Caco-2 (cell line): Measurements from ENCODE around the gene SOX9. TPM values are rescaled to one million over a fixed set of nuclear protein-coding genes. Genes with fewer than 3 reads are reported as not detected.

Experiments used
- BruUV-seq: library from RNA; stranded (reverse); fragments of 400-500 nt; replicated peaks from 2 replicates; lab custom pipeline; 2021; lab: Mats Ljungman, UMichigan
- CTCF ChIA-PET: fragments of 300-600 bp; sonication (Branson Sonifier 250); formaldehyde crosslinking; loops from one replicate; lab custom pipeline; 2022; ENCODE audit warnings: antibody characterized with exemption; lab: Charles Lee
- POLR2A ChIA-PET: fragments of 300-600 bp; sonication (Branson Sonifier 250); formaldehyde crosslinking; loops from one replicate; lab custom pipeline; 2022; ENCODE audit warnings: antibody characterized with exemption; lab: Charles Lee
- DNase-seq, 2 experiments: peaks; one replicate each; pipeline versions ENCODE4 v3.0.0 to v3.0.0-alpha.2; 2020 to 2022
- H3K27me3 ChIP-seq: replicated peaks from 2 replicates; pipeline ENCODE4 v1.6.0; 2011; ENCODE audit warnings: low read length; ENCODE audit not compliant: control insufficient read depth, insufficient read depth
- H3K36me3 ChIP-seq: 2 replicates; pipeline ENCODE4 v1.5.1; 2011; ENCODE audit warnings: low read length; ENCODE audit not compliant: control insufficient read depth, insufficient read depth
- H3K4me1 ChIP-seq: fragments of 250-450 bp; sonication (Bioruptor Pico); 2 replicates; pipeline ENCODE4 v1.5.1; 2020; ENCODE audit warnings: mild to moderate bottlenecking
- H3K4me3 ChIP-seq: 2 replicates; pipeline ENCODE4 v1.5.1; 2011; ENCODE audit warnings: low read depth, mild to moderate bottlenecking, control low read depth, low read length
- H3K9me3 ChIP-seq: fragments of 250-450 bp; sonication (Bioruptor Pico); 2 replicates; pipeline ENCODE4 v1.5.1; 2020; ENCODE audit warnings: mild to moderate bottlenecking, moderate library complexity
- H3K27ac Mint-ChIP-seq: one replicate; pipeline ENCODE4 v1.8.0; 2022; ENCODE audit warnings: mixed read lengths; ENCODE audit not compliant: unreplicated experiment
- H3K27me3 Mint-ChIP-seq: one replicate; pipeline ENCODE4 v1.8.0; 2022; ENCODE audit warnings: mixed read lengths; ENCODE audit not compliant: insufficient read depth, unreplicated experiment
- H3K36me3 Mint-ChIP-seq: one replicate; pipeline ENCODE4 v1.8.0; 2022; ENCODE audit warnings: mild to moderate bottlenecking, mixed read lengths; ENCODE audit not compliant: insufficient read depth, unreplicated experiment
- H3K4me1 Mint-ChIP-seq: one replicate; pipeline ENCODE4 v1.8.0; 2022; ENCODE audit warnings: low read depth, mixed read lengths; ENCODE audit not compliant: unreplicated experiment
- H3K4me3 Mint-ChIP-seq: one replicate; pipeline ENCODE4 v1.8.0; 2022; ENCODE audit warnings: mild to moderate bottlenecking, moderate library complexity, mixed read lengths; ENCODE audit not compliant: unreplicated experiment
- H3K9me3 Mint-ChIP-seq: one replicate; pipeline ENCODE4 v1.8.0; 2022; ENCODE audit warnings: mixed read lengths; ENCODE audit not compliant: unreplicated experiment
- intact Hi-C: fragments of 100-400 bp; cut with micrococcal nuclease; formaldehyde crosslinking; loops from one replicate; pipeline ENCODE4 v1.10.0; 2022; ENCODE audit not compliant: unreplicated experiment
- total RNA-seq: library from RNA; stranded (reverse); gene quantifications from 2 replicates; pipeline ENCODE4 v1.2.3, GENCODE V29; 2022
- TF ChIP-seq, protein P1 (sequence below), 2 experiments: fragments of 200-600 bp in 1 of 2; IDR thresholded peaks; 1 replicate in 1 of 2; 2 replicates in 1 of 2; pipeline versions ENCODE4 v1.5.1 to v1.8.0; 2011 to 2022; ENCODE audit warnings: antibody characterized with exemption in 1 of 2, control low read depth in 1 of 2, inconsistent platforms in 1 of 2, low read depth in 1 of 2, low read length in 1 of 2, mild to moderate bottlenecking in 1 of 2, moderate library complexity in 1 of 2; ENCODE audit not compliant: insufficient read depth in 1 of 2, severe bottlenecking in 1 of 2, unreplicated experiment in 1 of 2

SOX9 gene
- total RNA-seq, 1 experiment from 2014 or later, result 46.2 TPM

DNA sequence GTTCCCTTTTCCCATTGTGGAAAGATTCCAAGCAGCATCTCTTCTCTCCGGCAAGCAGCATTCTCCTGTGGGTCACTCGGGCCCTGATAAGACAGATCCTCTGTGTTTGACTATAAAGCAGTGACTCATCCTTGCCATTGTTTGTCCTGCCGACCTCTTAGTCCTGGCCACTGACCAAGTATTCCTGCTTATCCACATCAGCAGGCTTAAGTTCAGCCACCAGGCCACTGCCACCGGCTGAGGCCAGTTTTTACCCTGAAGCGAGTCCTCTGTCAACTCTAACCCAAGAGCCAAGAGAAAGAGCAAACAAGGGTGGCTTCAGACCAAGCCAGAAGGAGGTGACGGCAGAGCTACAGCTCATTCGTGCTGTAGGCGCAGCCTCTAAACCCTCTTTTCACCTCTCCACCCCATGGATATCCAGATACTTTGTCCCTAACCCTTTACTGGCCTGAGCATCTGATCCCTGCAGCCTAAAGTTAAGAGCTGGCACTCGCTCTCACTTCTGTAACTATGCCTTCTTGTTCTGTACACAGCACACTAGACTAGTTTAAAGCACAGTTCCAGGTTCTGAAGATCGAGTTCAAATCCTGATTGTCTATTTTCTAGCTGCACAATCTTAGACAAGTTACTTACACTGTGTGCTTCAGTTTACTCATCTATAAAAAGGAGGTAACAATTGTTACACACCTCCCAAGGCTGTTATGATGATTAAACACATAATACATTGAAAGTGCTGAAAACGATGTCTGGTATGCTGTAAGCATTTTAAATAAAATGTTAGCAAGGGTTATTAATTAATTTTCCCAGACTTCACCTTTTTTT, 31.0 kb downstream of the SOX9 start:
- DNase-seq, result peak; percentile 84 to 93
- TF ChIP-seq, protein P1, sequence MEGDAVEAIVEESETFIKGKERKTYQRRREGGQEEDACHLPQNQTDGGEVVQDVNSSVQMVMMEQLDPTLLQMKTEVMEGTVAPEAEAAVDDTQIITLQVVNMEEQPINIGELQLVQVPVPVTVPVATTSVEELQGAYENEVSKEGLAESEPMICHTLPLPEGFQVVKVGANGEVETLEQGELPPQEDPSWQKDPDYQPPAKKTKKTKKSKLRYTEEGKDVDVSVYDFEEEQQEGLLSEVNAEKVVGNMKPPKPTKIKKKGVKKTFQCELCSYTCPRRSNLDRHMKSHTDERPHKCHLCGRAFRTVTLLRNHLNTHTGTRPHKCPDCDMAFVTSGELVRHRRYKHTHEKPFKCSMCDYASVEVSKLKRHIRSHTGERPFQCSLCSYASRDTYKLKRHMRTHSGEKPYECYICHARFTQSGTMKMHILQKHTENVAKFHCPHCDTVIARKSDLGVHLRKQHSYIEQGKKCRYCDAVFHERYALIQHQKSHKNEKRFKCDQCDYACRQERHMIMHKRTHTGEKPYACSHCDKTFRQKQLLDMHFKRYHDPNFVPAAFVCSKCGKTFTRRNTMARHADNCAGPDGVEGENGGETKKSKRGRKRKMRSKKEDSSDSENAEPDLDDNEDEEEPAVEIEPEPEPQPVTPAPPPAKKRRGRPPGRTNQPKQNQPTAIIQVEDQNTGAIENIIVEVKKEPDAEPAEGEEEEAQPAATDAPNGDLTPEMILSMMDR (IDR thresholded peaks at IDR 0.05; ENCODE audit: insufficient read depth in 1 of 2, low read depth in 1 of 2, low read length in 1 of 2, severe bottlenecking in 1 of 2, unreplicated experiment in 1 of 2), result no peak

DNA sequence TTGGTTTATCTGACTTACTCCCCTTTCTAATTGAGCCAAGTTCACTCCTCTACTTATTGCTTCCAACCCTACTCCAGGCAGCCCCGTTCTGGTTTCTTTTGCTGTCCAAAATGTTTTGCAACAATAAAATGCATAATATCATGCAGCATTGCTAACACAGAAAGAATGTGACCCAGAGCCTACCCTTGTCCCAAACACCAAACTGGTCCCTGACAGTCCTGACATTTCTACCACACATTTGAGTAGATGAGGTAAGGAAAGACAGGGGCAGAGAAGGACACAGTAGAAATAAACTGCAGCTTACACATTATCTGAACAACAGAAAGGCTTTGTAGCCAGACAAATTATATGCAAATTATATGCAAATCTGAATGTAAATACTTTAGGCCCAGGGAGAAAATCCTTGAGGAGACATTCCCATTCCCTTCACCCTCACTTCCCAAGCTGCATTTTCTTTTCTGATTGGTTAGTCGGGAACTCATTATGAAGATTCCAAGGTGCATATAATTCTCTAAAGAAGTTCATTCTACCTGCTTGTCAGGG, 31.6 kb downstream of the SOX9 start:
- TF ChIP-seq, protein P1 (IDR thresholded peaks at IDR 0.05; ENCODE audit: insufficient read depth in 1 of 2, low read depth in 1 of 2, low read length in 1 of 2, severe bottlenecking in 1 of 2, unreplicated experiment in 1 of 2), result no peak
- intact Hi-C loops, result no loop called here
- Mint-ChIP-seq H3K4me1 (peaks cover 26% of the 10 kb centered on the region), H3K27me3 (no peaks in the 10 kb centered on the region), H3K4me3 (no peak overlapping the region), H3K9me3 (no peaks in the 10 kb centered on the region), H3K36me3 (no peaks in the 10 kb centered on the region), H3K27ac (peak overlapping the region; percentile 87)
- Histone ChIP-seq H3K4me1 (peaks cover 27% of the 10 kb centered on the region), H3K27me3 (no peaks in the 10 kb centered on the region), H3K9me3 (no peaks in the 10 kb centered on the region), H3K4me3 (no peak overlapping the region), H3K36me3 (no peaks in the 10 kb centered on the region; the same call in 1 of the 2 replicates)
- ChIA-PET CTCF (interaction anchor here (1.0 kb wide), 1 partner anchor 33 kb away, joined by 10 read pairs; no protein-coding TSS in a partner anchor), POLR2A (no interaction called here)
- no TSS peak for BruUV-seq
- no peak for DNase-seq

More for the DNA sequence above, 31.0 kb downstream of the SOX9 start:
- Mint-ChIP-seq H3K9me3 (peaks cover 6% of the 10 kb centered on the region), H3K4me1 (peaks cover 26% of the 10 kb centered on the region), H3K27ac (peak overlapping the region; percentile 87), H3K27me3 (no peaks in the 10 kb centered on the region), H3K4me3 (peak overlapping the region; percentile 45), H3K36me3 (no peaks in the 10 kb centered on the region)
- H3K4me1 ChIP-seq, result peaks cover 27% of the 10 kb centered on the region
- H3K9me3 ChIP-seq, result no peaks in the 10 kb centered on the region
- CTCF ChIA-PET, result interaction anchor here (1.0 kb wide), 1 partner anchor 32 kb away, joined by 10 read pairs; no protein-coding TSS in a partner anchor
- no peaks in the 10 kb centered on the region for H3K27me3 ChIP-seq
- POLR2A ChIA-PET, result no interaction called here
- intact Hi-C loops, result loop anchor here (1.0 kb wide), 1 partner anchor 31 kb away; no protein-coding TSS in a partner anchor
- H3K36me3 ChIP-seq, result no peaks in the 10 kb centered on the region; the same call in 1 of the 2 replicates
- BruUV-seq, result TSS peak; percentile 57
- no peak overlapping the region for H3K4me3 ChIP-seq
